Left ventricle myocardium inferior (tissue), 1 donor: ENCODE results near the gene RGS17. TPM values are rescaled to one million over a fixed set of nuclear protein-coding genes. Genes with fewer than 3 reads are reported as not detected.

Experiments
- DNase-seq: peaks from one replicate; pipeline ENCODE4 v3.0.0-alpha.2; 2020
- H3K27ac ChIP-seq: fragments of 200-600 bp; replicated peaks from 2 replicates; pipeline ENCODE4 v1.8.0; 2021
- H3K27me3 ChIP-seq: fragments of 200-600 bp; 2 replicates; pipeline ENCODE4 v1.8.0; 2021; ENCODE audit warnings: low read depth
- H3K36me3 ChIP-seq: fragments of 200-600 bp; 2 replicates; pipeline ENCODE4 v1.8.0; 2021
- H3K4me1 ChIP-seq: fragments of 200-600 bp; 2 replicates; pipeline ENCODE4 v1.8.0; 2021
- H3K4me3 ChIP-seq: fragments of 200-600 bp; 2 replicates; pipeline ENCODE4 v1.8.0; 2021; ENCODE audit warnings: mild to moderate bottlenecking, moderate library complexity
- H3K9me3 ChIP-seq: fragments of 200-600 bp; replicated peaks from 2 replicates; pipeline ENCODE4 v1.8.0; 2021
- CTCF ChIP-seq: fragments of 200-600 bp; IDR thresholded peaks from 2 replicates; pipeline ENCODE4 v1.8.0; 2021; ENCODE audit warnings: antibody characterized with exemption, mild to moderate bottlenecking, borderline replicate concordance
- intact Hi-C: fragments of 100-400 bp; cut with micrococcal nuclease; formaldehyde crosslinking; loops from one replicate; pipeline ENCODE4 v1.11.0; 2022
- total RNA-seq: library from RNA; stranded (reverse); fragmentation: NEBNext Ultra II Directional; extraction: Animal tissue kit (Norgen Biotek cat#: 25700); gene quantifications from one replicate; pipeline ENCODE4 v1.2.1, GENCODE V29; 2021
- donor health status: DM: no; HTN: yes; CAD: no; lungs with severe emphysema.

Gene RGS17
- total RNA-seq, 1 donor from 2014 or later: 0.16 TPM

GRCh38 chr6:153083869-153084268 is 47.2 kb downstream of the RGS17 start:
- no peak overlapping the region for H3K4me3 ChIP-seq
- H3K27ac ChIP-seq: no peak overlapping the region
- H3K9me3 ChIP-seq: no peaks in the 10 kb centered on the region
- intact Hi-C loops: no loop called here
- no peak for DNase-seq
- H3K27me3 ChIP-seq: no peaks in the 10 kb centered on the region
- TF ChIP-seq CTCF: no peak
- H3K4me1 ChIP-seq: no peaks in the 10 kb centered on the region
- H3K36me3 ChIP-seq: no peaks in the 10 kb centered on the region

GRCh38 chr6:153081914-153082313 is 49.2 kb downstream of the RGS17 start:
- TF ChIP-seq CTCF: no peak
- Histone ChIP-seq H3K27me3 (no peaks in the 10 kb centered on the region), H3K36me3 (no peaks in the 10 kb centered on the region), H3K4me1 (no peaks in the 10 kb centered on the region), H3K27ac (no peak overlapping the region), H3K9me3 (no peaks in the 10 kb centered on the region), H3K4me3 (no peak overlapping the region)
- no peak for DNase-seq
- intact Hi-C loops: no loop called here

GRCh38 chr6:153076431-153076830 is 54.7 kb downstream of the RGS17 start:
- Histone ChIP-seq H3K27ac (no peak overlapping the region), H3K4me3 (no peak overlapping the region), H3K27me3 (no peaks in the 10 kb centered on the region), H3K36me3 (no peaks in the 10 kb centered on the region), H3K4me1 (no peaks in the 10 kb centered on the region), H3K9me3 (no peaks in the 10 kb centered on the region)
- DNase-seq: no peak
- intact Hi-C loops: no loop called here
- TF ChIP-seq CTCF: no peak

- intact Hi-C loops: no loop called here
- Histone ChIP-seq H3K4me1 (no peaks in the 10 kb centered on the region), H3K27ac (no peak overlapping the region), H3K4me3 (no peak overlapping the region), H3K36me3 (no peaks in the 10 kb centered on the region), H3K9me3 (no peaks in the 10 kb centered on the region), H3K27me3 (no peaks in the 10 kb centered on the region)
- TF ChIP-seq CTCF: no peak
- DNase-seq: no peak
These were observed 56.3 kb downstream of the RGS17 start for GRCh38 chr6:153074761-153075160.

- Histone ChIP-seq H3K27me3 (no peaks in the 10 kb centered on the region), H3K4me1 (no peaks in the 10 kb centered on the region), H3K4me3 (no peak overlapping the region), H3K36me3 (no peaks in the 10 kb centered on the region), H3K9me3 (no peaks in the 10 kb centered on the region), H3K27ac (no peak overlapping the region)
- intact Hi-C loops: no loop called here
- no peak for DNase-seq
- no peak for TF ChIP-seq CTCF
These were observed 57.2 kb downstream of the RGS17 start for GRCh38 chr6:153073841-153074240.

GRCh38 chr6:153070756-153071155 is 60.3 kb downstream of the RGS17 start:
- Histone ChIP-seq H3K4me3 (no peak overlapping the region), H3K9me3 (peaks cover 25% of the 10 kb centered on the region), H3K27me3 (no peaks in the 10 kb centered on the region), H3K27ac (no peak overlapping the region), H3K4me1 (no peaks in the 10 kb centered on the region), H3K36me3 (no peaks in the 10 kb centered on the region)
- no peak for DNase-seq
- TF ChIP-seq CTCF: no peak
- intact Hi-C loops: no loop called here
